ENCODE data around the gene IPO5. TPM values are rescaled to one million over a fixed set of nuclear protein-coding genes. Genes with fewer than 3 reads are reported as not detected.

The IPO5 gene
- total RNA-seq, 1 donor from 2014 or later: 49.5 TPM

GRCh38 chr13:97913206-97913605 lies 40.3 kb upstream of the IPO5 start:
- no peaks in the 10 kb centered on the region for H3K27me3 ChIP-seq
- H3K36me3 ChIP-seq: no peaks in the 10 kb centered on the region
- intact Hi-C loops (cut with DNase I): no loop called here
- no peak overlapping the region for H3K4me3 ChIP-seq
- TF ChIP-seq, protein P1, sequence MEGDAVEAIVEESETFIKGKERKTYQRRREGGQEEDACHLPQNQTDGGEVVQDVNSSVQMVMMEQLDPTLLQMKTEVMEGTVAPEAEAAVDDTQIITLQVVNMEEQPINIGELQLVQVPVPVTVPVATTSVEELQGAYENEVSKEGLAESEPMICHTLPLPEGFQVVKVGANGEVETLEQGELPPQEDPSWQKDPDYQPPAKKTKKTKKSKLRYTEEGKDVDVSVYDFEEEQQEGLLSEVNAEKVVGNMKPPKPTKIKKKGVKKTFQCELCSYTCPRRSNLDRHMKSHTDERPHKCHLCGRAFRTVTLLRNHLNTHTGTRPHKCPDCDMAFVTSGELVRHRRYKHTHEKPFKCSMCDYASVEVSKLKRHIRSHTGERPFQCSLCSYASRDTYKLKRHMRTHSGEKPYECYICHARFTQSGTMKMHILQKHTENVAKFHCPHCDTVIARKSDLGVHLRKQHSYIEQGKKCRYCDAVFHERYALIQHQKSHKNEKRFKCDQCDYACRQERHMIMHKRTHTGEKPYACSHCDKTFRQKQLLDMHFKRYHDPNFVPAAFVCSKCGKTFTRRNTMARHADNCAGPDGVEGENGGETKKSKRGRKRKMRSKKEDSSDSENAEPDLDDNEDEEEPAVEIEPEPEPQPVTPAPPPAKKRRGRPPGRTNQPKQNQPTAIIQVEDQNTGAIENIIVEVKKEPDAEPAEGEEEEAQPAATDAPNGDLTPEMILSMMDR (IDR thresholded peaks at IDR 0.05): no peak
- peaks cover 0 to 11% of the 10 kb centered on the region in 2 donors for H3K9me3 ChIP-seq
- no peak for DNase-seq (ENCODE audit: low spot score in 2 of 2)
- H3K27ac ChIP-seq: no peak overlapping the region
- H3K4me1 ChIP-seq: no peaks in the 10 kb centered on the region

GRCh38 chr13:97914540-97914939 lies 38.9 kb upstream of the IPO5 start:
- Histone ChIP-seq H3K36me3 (no peaks in the 10 kb centered on the region), H3K4me3 (no peak overlapping the region), H3K27ac (no peak overlapping the region), H3K4me1 (no peaks in the 10 kb centered on the region), H3K9me3 (peaks cover 0 to 11% of the 10 kb centered on the region in 2 donors), H3K27me3 (no peaks in the 10 kb centered on the region)
- intact Hi-C loops (cut with DNase I): no loop called here
- TF ChIP-seq, protein P1 (IDR thresholded peaks at IDR 0.05): no peak
- DNase-seq (ENCODE audit: low spot score in 2 of 2): no peak

- Histone ChIP-seq H3K27ac (no peak overlapping the region), H3K4me1 (no peaks in the 10 kb centered on the region), H3K36me3 (no peaks in the 10 kb centered on the region), H3K9me3 (no peaks in the 10 kb centered on the region), H3K27me3 (no peaks in the 10 kb centered on the region), H3K4me3 (no peak overlapping the region)
- no peak for DNase-seq (ENCODE audit: low spot score in 2 of 2)
- TF ChIP-seq, protein P1 (IDR thresholded peaks at IDR 0.05): no peak
- intact Hi-C loops (cut with DNase I): no loop called here
These were observed 32.2 kb upstream of the IPO5 start for GRCh38 chr13:97921176-97921816.

GRCh38 chr13:97928301-97928700 lies 25.2 kb upstream of the IPO5 start:
- Histone ChIP-seq H3K4me1 (no peaks in the 10 kb centered on the region), H3K36me3 (no peaks in the 10 kb centered on the region), H3K9me3 (no peaks in the 10 kb centered on the region), H3K27me3 (no peaks in the 10 kb centered on the region), H3K4me3 (no peak overlapping the region), H3K27ac (no peak overlapping the region)
- DNase-seq (ENCODE audit: low spot score in 2 of 2): no peak
- intact Hi-C loops (cut with DNase I): no loop called here
- TF ChIP-seq, protein P1 (IDR thresholded peaks at IDR 0.05): no peak

GRCh38 chr13:97932036-97932435 lies 21.4 kb upstream of the IPO5 start:
- intact Hi-C loops (cut with DNase I): no loop called here
- Histone ChIP-seq H3K27ac (no peak overlapping the region), H3K36me3 (no peaks in the 10 kb centered on the region), H3K27me3 (no peaks in the 10 kb centered on the region), H3K4me3 (no peak overlapping the region), H3K9me3 (no peaks in the 10 kb centered on the region), H3K4me1 (no peaks in the 10 kb centered on the region)
- no peak for DNase-seq (ENCODE audit: low spot score in 2 of 2)
- TF ChIP-seq, protein P1 (IDR thresholded peaks at IDR 0.05): no peak

- TF ChIP-seq, protein P1 (IDR thresholded peaks at IDR 0.05): no peak
These were observed 20.8 kb upstream of the IPO5 start for GRCh38 chr13:97932647-97933046.

More at GRCh38 chr13:97932647-97933046, 20.8 kb upstream of the IPO5 start:
- no peaks in the 10 kb centered on the region for H3K27me3 ChIP-seq
- intact Hi-C loops (cut with DNase I): no loop called here
- H3K36me3 ChIP-seq: no peaks in the 10 kb centered on the region
- H3K4me1 ChIP-seq: no peaks in the 10 kb centered on the region
- H3K4me3 ChIP-seq: no peak overlapping the region
- no peak overlapping the region for H3K27ac ChIP-seq
- no peak for DNase-seq (ENCODE audit: low spot score in 2 of 2)
- no peaks in the 10 kb centered on the region for H3K9me3 ChIP-seq

All from ascending aorta (tissue), 2 donors.